Measurements from ENCODE around the gene MIOX. TPM values are rescaled to one million over a fixed set of nuclear protein-coding genes. Genes with fewer than 3 reads are reported as not detected.

Gene MIOX
- total and polyA plus RNA-seq, 2 of the 13 experiments (the other 11 are each of a cell fraction or from before 2014, with no cell fraction given): 1.5 to 2.9 TPM

DNA sequence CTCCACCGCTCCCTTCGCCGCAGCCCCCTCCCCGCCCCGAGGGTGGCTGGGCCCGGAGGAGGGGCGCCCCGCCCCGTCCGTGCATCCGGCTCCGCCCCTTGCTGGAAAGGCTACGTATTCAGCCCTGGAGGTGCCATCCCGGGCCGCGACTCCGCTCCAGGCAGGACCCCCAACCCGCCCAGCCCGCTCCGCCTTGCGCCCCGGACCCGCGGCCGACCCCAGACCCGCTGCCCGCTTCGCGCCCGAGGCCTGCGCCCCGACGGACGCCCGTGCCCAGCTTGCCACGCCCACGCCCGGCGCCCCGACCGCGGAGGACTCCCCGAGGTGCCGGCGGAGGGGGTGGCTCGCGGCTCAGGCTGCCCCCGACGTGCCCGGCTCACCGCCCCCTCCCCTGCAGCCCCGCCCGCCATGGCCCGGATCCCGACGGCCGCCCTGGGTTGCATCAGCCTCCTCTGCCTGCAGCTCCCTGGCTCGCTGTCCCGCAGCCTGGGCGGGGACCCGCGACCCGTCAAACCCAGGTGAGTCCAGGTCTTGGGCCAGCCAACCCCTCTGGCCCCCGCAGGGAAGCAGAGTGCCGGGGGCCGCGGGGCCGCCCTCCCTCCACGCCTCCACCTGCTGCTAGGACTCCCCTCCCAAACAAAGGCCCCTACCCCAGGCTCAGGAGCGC, 5.1 kb upstream of the MIOX start, which contains the start of gene ADM2 (continued):
- TF ChIP-seq ZNF205 (CRISPR knock-in tag; IDR thresholded peaks at IDR 0.05) (no peak), PHF5A (CRISPR knock-in tag; IDR thresholded peaks at IDR 0.05; ENCODE audit: low read depth, unreplicated experiment) (no peak), ZFP82 (CRISPR knock-in tag; IDR thresholded peaks at IDR 0.05; ENCODE audit: borderline replicate concordance) (no peak), ZNF761 (CRISPR knock-in tag; conservative IDR thresholded peaks at IDR 0.05) (no peak), NFKB2 (CRISPR knock-in tag; IDR thresholded peaks at IDR 0.05; ENCODE audit: borderline replicate concordance) (0 out of 2 replicates have a peak, but pooled peaks have one; percentile 21), ZBTB7B (CRISPR knock-in tag; IDR thresholded peaks at IDR 0.05) (0 out of 2 replicates have a peak, but pooled peaks have one; percentile 18), KLF13 (CRISPR knock-in tag; IDR thresholded peaks at IDR 0.05) (0 out of 2 replicates have a peak, but pooled peaks have one; percentile 35), FLYWCH1 (CRISPR knock-in tag; IDR thresholded peaks at IDR 0.05) (no peak), ZNF441 (CRISPR knock-in tag; IDR thresholded peaks at IDR 0.05; ENCODE audit: borderline replicate concordance) (0 out of 2 replicates have a peak, but pooled peaks have one; percentile 33), ZNF138 (CRISPR knock-in tag; IDR thresholded peaks at IDR 0.05; ENCODE audit: low read depth) (no peak), ELF1 (CRISPR knock-in tag; IDR thresholded peaks at IDR 0.05) (no peak), ZNF775 (CRISPR knock-in tag; IDR thresholded peaks at IDR 0.05; ENCODE audit: borderline replicate concordance) (no peak), SMC3 (IDR thresholded peaks at IDR 0.05; ENCODE audit: low read length) (no peak), SNAI1 (CRISPR knock-in tag; IDR thresholded peaks at IDR 0.05; ENCODE audit: borderline replicate concordance) (no peak)
- TF ChIP-seq, protein P1, sequence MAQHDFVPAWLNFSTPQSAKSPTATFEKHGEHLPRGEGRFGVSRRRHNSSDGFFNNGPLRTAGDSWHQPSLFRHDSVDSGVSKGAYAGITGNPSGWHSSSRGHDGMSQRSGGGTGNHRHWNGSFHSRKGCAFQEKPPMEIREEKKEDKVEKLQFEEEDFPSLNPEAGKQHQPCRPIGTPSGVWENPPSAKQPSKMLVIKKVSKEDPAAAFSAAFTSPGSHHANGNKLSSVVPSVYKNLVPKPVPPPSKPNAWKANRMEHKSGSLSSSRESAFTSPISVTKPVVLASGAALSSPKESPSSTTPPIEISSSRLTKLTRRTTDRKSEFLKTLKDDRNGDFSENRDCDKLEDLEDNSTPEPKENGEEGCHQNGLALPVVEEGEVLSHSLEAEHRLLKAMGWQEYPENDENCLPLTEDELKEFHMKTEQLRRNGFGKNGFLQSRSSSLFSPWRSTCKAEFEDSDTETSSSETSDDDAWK (CRISPR knock-in tag; IDR thresholded peaks at IDR 0.05): no peak
- TF ChIP-seq, protein P2, sequence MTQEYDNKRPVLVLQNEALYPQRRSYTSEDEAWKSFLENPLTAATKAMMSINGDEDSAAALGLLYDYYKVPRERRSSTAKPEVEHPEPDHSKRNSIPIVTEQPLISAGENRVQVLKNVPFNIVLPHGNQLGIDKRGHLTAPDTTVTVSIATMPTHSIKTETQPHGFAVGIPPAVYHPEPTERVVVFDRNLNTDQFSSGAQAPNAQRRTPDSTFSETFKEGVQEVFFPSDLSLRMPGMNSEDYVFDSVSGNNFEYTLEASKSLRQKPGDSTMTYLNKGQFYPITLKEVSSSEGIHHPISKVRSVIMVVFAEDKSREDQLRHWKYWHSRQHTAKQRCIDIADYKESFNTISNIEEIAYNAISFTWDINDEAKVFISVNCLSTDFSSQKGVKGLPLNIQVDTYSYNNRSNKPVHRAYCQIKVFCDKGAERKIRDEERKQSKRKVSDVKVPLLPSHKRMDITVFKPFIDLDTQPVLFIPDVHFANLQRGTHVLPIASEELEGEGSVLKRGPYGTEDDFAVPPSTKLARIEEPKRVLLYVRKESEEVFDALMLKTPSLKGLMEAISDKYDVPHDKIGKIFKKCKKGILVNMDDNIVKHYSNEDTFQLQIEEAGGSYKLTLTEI (CRISPR knock-in tag; conservative IDR thresholded peaks at IDR 0.05): no peak
- TF ChIP-seq, protein P3, sequence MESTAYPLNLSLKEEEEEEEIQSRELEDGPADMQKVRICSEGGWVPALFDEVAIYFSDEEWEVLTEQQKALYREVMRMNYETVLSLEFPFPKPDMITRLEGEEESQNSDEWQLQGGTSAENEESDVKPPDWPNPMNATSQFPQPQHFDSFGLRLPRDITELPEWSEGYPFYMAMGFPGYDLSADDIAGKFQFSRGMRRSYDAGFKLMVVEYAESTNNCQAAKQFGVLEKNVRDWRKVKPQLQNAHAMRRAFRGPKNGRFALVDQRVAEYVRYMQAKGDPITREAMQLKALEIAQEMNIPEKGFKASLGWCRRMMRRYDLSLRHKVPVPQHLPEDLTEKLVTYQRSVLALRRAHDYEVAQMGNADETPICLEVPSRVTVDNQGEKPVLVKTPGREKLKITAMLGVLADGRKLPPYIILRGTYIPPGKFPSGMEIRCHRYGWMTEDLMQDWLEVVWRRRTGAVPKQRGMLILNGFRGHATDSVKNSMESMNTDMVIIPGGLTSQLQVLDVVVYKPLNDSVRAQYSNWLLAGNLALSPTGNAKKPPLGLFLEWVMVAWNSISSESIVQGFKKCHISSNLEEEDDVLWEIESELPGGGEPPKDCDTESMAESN (CRISPR knock-in tag; conservative IDR thresholded peaks at IDR 0.05): no peak
- TF ChIP-seq, protein P4, sequence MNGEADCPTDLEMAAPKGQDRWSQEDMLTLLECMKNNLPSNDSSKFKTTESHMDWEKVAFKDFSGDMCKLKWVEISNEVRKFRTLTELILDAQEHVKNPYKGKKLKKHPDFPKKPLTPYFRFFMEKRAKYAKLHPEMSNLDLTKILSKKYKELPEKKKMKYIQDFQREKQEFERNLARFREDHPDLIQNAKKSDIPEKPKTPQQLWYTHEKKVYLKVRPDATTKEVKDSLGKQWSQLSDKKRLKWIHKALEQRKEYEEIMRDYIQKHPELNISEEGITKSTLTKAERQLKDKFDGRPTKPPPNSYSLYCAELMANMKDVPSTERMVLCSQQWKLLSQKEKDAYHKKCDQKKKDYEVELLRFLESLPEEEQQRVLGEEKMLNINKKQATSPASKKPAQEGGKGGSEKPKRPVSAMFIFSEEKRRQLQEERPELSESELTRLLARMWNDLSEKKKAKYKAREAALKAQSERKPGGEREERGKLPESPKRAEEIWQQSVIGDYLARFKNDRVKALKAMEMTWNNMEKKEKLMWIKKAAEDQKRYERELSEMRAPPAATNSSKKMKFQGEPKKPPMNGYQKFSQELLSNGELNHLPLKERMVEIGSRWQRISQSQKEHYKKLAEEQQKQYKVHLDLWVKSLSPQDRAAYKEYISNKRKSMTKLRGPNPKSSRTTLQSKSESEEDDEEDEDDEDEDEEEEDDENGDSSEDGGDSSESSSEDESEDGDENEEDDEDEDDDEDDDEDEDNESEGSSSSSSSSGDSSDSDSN (CRISPR knock-in tag; IDR thresholded peaks at IDR 0.05): peak; percentile 49; the same call in 1 of the 2 replicates
